ENCODE data around the gene KRT78.

DNA sequence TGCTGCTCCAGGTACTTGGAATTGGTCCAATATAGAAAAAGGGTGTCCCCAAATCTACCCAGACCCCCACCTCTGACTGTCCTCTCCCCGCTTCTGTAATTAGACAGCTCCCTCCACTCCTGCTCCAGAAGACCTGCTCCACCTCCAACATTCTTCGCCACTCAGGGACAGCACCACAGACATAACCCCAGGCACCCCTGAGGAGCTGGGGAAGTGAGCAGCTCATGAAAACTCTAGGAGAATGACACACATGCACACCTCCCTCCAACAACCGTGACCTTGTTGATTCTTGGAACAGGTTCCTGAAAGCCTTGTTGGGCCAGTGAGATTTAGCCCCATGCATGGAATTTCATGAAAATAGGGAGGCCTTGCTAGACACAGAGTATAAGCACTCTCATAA is 43.1 kb downstream of the KRT78 start:
- TF ChIP-seq, protein P1, sequence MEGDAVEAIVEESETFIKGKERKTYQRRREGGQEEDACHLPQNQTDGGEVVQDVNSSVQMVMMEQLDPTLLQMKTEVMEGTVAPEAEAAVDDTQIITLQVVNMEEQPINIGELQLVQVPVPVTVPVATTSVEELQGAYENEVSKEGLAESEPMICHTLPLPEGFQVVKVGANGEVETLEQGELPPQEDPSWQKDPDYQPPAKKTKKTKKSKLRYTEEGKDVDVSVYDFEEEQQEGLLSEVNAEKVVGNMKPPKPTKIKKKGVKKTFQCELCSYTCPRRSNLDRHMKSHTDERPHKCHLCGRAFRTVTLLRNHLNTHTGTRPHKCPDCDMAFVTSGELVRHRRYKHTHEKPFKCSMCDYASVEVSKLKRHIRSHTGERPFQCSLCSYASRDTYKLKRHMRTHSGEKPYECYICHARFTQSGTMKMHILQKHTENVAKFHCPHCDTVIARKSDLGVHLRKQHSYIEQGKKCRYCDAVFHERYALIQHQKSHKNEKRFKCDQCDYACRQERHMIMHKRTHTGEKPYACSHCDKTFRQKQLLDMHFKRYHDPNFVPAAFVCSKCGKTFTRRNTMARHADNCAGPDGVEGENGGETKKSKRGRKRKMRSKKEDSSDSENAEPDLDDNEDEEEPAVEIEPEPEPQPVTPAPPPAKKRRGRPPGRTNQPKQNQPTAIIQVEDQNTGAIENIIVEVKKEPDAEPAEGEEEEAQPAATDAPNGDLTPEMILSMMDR (IDR thresholded peaks at IDR 0.05), result no peak
- no peak for TF ChIP-seq REST (IDR thresholded peaks at IDR 0.05)
- no peak for TF ChIP-seq BHLHE40 (IDR thresholded peaks at IDR 0.05; ENCODE audit: low read depth, low read length)
- TF ChIP-seq TP53 (CRISPR knock-in tag; IDR thresholded peaks at IDR 0.05), result no peak
- TF ChIP-seq NFE2L2 (conservative IDR thresholded peaks at IDR 0.05; ENCODE audit: low read length), result no peak
- TF ChIP-seq RAD21 (conservative IDR thresholded peaks at IDR 0.05 in 1 of 2, IDR thresholded peaks at IDR 0.05 in 1 of 2), result no peak
- no peak for TF ChIP-seq POLR2AphosphoS2 (conservative IDR thresholded peaks at IDR 0.05; ENCODE audit: low read length)
- TF ChIP-seq POLR2A (IDR thresholded peaks at IDR 0.05; ENCODE audit: low read length), result no peak
- TF ChIP-seq ZFP36 (IDR thresholded peaks at IDR 0.05; ENCODE audit: borderline replicate concordance, partially characterized antibody), result no peak
- TF ChIP-seq RFX5 (IDR thresholded peaks at IDR 0.05), result no peak
- no peak for TF ChIP-seq JUN (IDR thresholded peaks at IDR 0.05)
- TF ChIP-seq, protein P2, sequence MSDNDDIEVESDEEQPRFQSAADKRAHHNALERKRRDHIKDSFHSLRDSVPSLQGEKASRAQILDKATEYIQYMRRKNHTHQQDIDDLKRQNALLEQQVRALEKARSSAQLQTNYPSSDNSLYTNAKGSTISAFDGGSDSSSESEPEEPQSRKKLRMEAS (IDR thresholded peaks at IDR 0.05), result no peak

Measured in A549 (cell line).